ENCODE data around the gene ULBP1. TPM values are rescaled to one million over a fixed set of nuclear protein-coding genes. Genes with fewer than 3 reads are reported as not detected.
"Not testable (repeated sequence)": the region's sequence is repeated elsewhere in the genome, so short reads cannot be mapped to it uniquely, and the experiment has no call there.

The ULBP1 gene
- total RNA-seq, 1 experiment from 2014 or later: 1.6 TPM

GRCh38 chr6:150015281-150016001, 51.7 kb downstream of the ULBP1 start:
- not testable (repeated sequence) for H2AFZ ChIP-seq (ENCODE audit: low read length); H3K9me3 ChIP-seq (ENCODE audit: control insufficient read depth, low read depth, low read length); H3K23me2 ChIP-seq (ENCODE audit: insufficient read length, low read depth, low read length, poor library complexity, severe bottlenecking); H3K36me3 Mint-ChIP-seq (ENCODE audit: insufficient read depth in 1 of 3, low read depth in 3 of 3); H2BK5ac ChIP-seq (ENCODE audit: insufficient read length, low read length); H2BK20ac ChIP-seq (ENCODE audit: low read depth, low read length, poor library complexity, severe bottlenecking); H3K56ac ChIP-seq (ENCODE audit: insufficient read length, low read depth, low read length); H4K5ac ChIP-seq (ENCODE audit: insufficient read length, low read depth, low read length); H3K79me1 ChIP-seq (ENCODE audit: insufficient read depth, low read depth, low read length, poor library complexity, severe bottlenecking); H3K4me1 ChIP-seq (ENCODE audit: insufficient read depth, low read length); H3K23ac ChIP-seq (ENCODE audit: insufficient read length, low read depth, low read length); H3K18ac ChIP-seq (ENCODE audit: insufficient read length, low read depth, low read length); H2BK120ac ChIP-seq (ENCODE audit: low read depth, low read length, poor library complexity, severe bottlenecking); H3K27ac Mint-ChIP-seq; H3K4ac ChIP-seq (ENCODE audit: low read depth, low read length); H4K20me1 ChIP-seq (ENCODE audit: control insufficient read depth, insufficient read depth, insufficient read length); H2BK12ac ChIP-seq (ENCODE audit: insufficient read length, low read depth, low read length); H3T11ph ChIP-seq (ENCODE audit: low read length); H4K8ac ChIP-seq (replicated peaks; ENCODE audit: insufficient read length, low read depth, low read length); DNase-seq; H3K9me3 Mint-ChIP-seq; H3K27ac ChIP-seq (ENCODE audit: insufficient read length, low read depth, low read length); H3K14ac ChIP-seq (ENCODE audit: insufficient read depth, low read length); H3K79me2 ChIP-seq (ENCODE audit: insufficient read depth, low read length); H2AK5ac ChIP-seq (ENCODE audit: insufficient read length, low read length); H4K91ac ChIP-seq (ENCODE audit: insufficient read length, low read depth, low read length); H3K9ac ChIP-seq (ENCODE audit: extremely low read depth, insufficient read length, low read length); H2BK15ac ChIP-seq (ENCODE audit: low read depth, low read length)
- H3K27me3 Mint-ChIP-seq (ENCODE audit: low read depth): peaks cover 91% of the 10 kb centered on the region
- peak overlapping the region; percentile 22 to 72; a peak in 3 of 5 replicates for H3K4me3 Mint-ChIP-seq
- H3K4me1 Mint-ChIP-seq: peaks cover 2 to 11% of the 10 kb centered on the region in 2 experiments; a peak in 3 of 4 replicates
- peak overlapping the region; percentile 21 for H3K4me2 ChIP-seq (ENCODE audit: insufficient read depth, insufficient read length, low read length)
- WGBS (ENCODE audit: extremely low coverage, insufficient read length, low lambda C conversion rate): no CpG with 5 or more reads among the region's 15 CpGs
- peaks cover 47% of the 10 kb centered on the region for H3K27me3 ChIP-seq (ENCODE audit: insufficient read depth, low read length)

Measured in H9 (cell line).